Bronchus fibroblast of lung (primary cell): Measurements from ENCODE around the gene STK36. TPM values are rescaled to one million over a fixed set of nuclear protein-coding genes. Genes with fewer than 3 reads are reported as not detected.

Experiments used
- total RNA-seq: library from RNA; depleted of rRNA; stranded (reverse); fragments of >200 nt; gene quantifications from 2 replicates; pipeline ENCODE4 v1.2.3, GENCODE V29; 2015

Gene STK36, protein sequence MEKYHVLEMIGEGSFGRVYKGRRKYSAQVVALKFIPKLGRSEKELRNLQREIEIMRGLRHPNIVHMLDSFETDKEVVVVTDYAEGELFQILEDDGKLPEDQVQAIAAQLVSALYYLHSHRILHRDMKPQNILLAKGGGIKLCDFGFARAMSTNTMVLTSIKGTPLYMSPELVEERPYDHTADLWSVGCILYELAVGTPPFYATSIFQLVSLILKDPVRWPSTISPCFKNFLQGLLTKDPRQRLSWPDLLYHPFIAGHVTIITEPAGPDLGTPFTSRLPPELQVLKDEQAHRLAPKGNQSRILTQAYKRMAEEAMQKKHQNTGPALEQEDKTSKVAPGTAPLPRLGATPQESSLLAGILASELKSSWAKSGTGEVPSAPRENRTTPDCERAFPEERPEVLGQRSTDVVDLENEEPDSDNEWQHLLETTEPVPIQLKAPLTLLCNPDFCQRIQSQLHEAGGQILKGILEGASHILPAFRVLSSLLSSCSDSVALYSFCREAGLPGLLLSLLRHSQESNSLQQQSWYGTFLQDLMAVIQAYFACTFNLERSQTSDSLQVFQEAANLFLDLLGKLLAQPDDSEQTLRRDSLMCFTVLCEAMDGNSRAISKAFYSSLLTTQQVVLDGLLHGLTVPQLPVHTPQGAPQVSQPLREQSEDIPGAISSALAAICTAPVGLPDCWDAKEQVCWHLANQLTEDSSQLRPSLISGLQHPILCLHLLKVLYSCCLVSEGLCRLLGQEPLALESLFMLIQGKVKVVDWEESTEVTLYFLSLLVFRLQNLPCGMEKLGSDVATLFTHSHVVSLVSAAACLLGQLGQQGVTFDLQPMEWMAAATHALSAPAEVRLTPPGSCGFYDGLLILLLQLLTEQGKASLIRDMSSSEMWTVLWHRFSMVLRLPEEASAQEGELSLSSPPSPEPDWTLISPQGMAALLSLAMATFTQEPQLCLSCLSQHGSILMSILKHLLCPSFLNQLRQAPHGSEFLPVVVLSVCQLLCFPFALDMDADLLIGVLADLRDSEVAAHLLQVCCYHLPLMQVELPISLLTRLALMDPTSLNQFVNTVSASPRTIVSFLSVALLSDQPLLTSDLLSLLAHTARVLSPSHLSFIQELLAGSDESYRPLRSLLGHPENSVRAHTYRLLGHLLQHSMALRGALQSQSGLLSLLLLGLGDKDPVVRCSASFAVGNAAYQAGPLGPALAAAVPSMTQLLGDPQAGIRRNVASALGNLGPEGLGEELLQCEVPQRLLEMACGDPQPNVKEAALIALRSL (N-terminal part only)
- 11.4 and 14.1 TPM in 2 replicates for total RNA-seq

DNA sequence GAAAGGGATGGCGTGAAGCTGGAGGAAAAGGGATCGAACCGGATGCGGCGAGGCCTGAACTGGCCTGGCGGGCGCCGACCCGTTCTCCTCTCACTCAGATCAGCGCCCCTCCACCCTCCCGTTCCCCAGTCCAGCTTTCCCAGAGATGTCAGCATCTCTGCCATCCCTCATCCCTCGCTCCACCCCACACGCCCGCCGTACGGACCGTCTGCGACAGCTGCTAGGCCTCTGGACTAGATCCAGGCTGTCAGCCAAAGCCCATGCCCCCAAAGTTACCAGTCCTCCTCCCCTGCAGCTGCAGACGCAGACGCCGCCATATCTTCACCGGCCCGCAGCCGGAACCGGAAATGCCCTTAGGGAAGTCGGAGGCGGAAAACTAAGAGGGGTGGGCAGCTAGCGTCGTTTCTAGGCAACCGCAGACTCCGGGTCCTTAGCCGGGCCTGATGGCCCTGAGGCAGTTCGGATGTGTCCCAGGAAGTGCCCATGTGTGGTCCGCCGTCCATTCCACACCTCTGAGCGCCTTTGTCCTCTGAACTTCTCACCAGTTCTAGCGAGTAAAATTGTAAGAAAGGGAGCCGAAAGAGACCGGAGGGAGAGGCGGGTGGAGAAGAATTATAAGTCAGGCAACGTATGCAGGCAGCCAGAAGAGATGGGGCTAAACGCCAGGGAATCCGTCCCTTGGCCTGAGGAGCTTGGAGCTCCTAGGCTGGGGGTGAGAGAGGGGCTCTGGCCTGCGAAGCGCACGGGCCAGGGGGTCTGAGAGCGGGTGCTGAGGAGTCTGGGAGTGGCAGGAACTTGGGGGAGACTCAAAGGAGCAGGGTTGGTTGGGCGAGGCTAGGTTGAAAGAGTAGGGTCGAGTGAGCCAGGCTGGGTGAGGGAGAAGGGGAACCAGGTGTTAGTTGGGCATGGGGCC is at the start of gene STK36, which contains the start of gene RNF25:
Gene STK36, plus strand, starts transcription at position 433 of the 913 bp plus-strand sequence. CDS start 744 bp downstream, outside the sequence.
Gene RNF25, minus strand, starts transcription at position 349 of the 913 bp plus-strand sequence. Its CDS starts 32 bp downstream, at position 317.

DNA sequence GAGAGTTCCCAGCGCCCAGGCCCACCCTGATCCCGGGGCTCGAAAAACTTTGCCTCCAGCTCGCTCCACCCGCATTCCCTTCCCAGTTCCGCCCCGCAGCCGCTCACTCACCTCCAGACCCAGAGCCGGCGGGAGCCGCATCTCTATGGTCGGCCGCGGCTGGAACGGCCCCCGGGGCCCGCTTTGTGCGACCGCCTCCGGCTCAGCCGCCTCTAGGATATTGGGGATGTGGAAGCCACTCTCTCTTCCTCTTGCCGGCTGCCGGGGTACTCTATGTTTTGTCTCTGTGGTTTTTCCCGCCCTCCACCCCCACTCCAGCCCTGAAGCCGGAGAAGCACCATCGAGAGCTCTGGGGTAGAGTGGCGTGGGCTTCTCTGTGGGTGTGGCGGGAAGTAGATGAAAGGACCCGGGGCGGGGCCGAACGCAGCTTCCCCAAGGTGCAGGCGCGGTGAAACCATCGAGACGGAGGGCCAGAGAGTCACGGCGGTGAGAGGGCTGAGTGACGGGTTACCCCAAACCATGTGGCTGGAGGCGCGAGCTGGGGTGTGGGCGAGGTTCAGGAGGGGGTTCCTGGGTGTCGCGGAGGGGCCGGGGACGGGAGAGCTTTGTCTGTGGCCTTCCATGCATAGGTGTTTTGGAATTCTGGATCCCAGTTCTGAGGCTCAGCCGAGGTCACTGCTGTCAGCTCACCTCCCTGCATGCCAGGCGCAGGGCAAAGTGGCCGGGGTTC is 12.5 kb upstream of the STK36 start, which contains the start of the genes BCS1L and ZNF142:
Gene BCS1L, plus strand, starts transcription at position 426 of the 730 bp plus-strand sequence. CDS start 1,305 bp downstream, outside the sequence.
Gene ZNF142, minus strand, starts transcription at position 366 of the 730 bp plus-strand sequence. CDS start 3,194 bp downstream, outside the sequence.

GRCh38 chr2:218710687-218711549 is 39.0 kb downstream of the STK36 start, which contains the start of gene TTLL4:
Gene TTLL4 (plus strand): TSS chr2:218710835. CDS start chr2:218737677, 26,842 bp downstream.

Other genes with a start within 250 kb of the STK36 start
- 4.4 and 5.4 TPM in 2 replicates for gene USP37, start 103.7 kb upstream of the STK36 start, total RNA-seq
- gene CNOT9, start 103.2 kb upstream of the STK36 start, total RNA-seq: 66.4 and 68.4 TPM in 2 replicates
- 0.67 and 0.89 TPM in 2 replicates for gene PLCD4, start 64.2 kb upstream of the STK36 start, total RNA-seq
- 11.1 and 11.9 TPM in 2 replicates for gene ZNF142, start 12.5 kb upstream of the STK36 start, total RNA-seq
- gene BCS1L, start 12.4 kb upstream of the STK36 start, total RNA-seq: 48.6 and 53.8 TPM in 2 replicates
- 21.7 and 32.4 TPM in 2 replicates for gene RNF25, start 84 bp upstream of the STK36 start, total RNA-seq
- 10.3 and 10.8 TPM in 2 replicates for gene TTLL4, start 38.7 kb downstream of the STK36 start, total RNA-seq
- gene CYP27A1, start 110.1 kb downstream of the STK36 start, total RNA-seq: 14.6 and 15.9 TPM in 2 replicates
- not detected in 2 replicates for gene PRKAG3, start 159.7 kb downstream of the STK36 start, total RNA-seq
- not detected in 2 replicates for gene WNT6, start 187.7 kb downstream of the STK36 start, total RNA-seq
- gene WNT10A, start 208.8 kb downstream of the STK36 start, total RNA-seq: not detected in 2 replicates